Right kidney (tissue), 1 donor: ENCODE measurements around the gene SF3A2.

Source experiments
- DNase-seq: peaks from one replicate; pipeline ENCODE4 v3.0.0-alpha.2; 2016

SF3A2 gene

GRCh38 chr19:2240881-2241760, 4.5 kb downstream of the SF3A2 start:
- no peak for DNase-seq

GRCh38 chr19:2242092-2242537, 5.5 kb downstream of the SF3A2 start:
- DNase-seq = no peak

- DNase-seq = no peak
These were observed 6.2 kb downstream of the SF3A2 start for GRCh38 chr19:2242816-2243215.

- DNase-seq = no peak
These were observed 6.9 kb downstream of the SF3A2 start for GRCh38 chr19:2243274-2244124.

- no peak for DNase-seq
These were observed 7.4 kb downstream of the SF3A2 start for GRCh38 chr19:2244125-2244411.

GRCh38 chr19:2244486-2244885, 7.9 kb downstream of the SF3A2 start:
- no peak for DNase-seq

GRCh38 chr19:2245273-2245672, 8.6 kb downstream of the SF3A2 start:
- DNase-seq = no peak

- DNase-seq = no peak
These were observed 9.5 kb downstream of the SF3A2 start for GRCh38 chr19:2246014-2246620.

- DNase-seq = no peak
These were observed 10.3 kb downstream of the SF3A2 start for GRCh38 chr19:2246801-2247361.

- DNase-seq = no peak
These were observed 10.9 kb downstream of the SF3A2 start for GRCh38 chr19:2247433-2248101.

GRCh38 chr19:2248136-2249009, 11.7 kb downstream of the SF3A2 start:
- DNase-seq = no peak

- no peak for DNase-seq
These were observed 12.6 kb downstream of the SF3A2 start, which contains the start of gene AMH for GRCh38 chr19:2249010-2249866. TSS of gene AMH (plus strand) at chr19:2249323. CDS start at chr19:2249333, 10 bp downstream.

GRCh38 chr19:2249880-2250765, 13.5 kb downstream of the SF3A2 start:
- peak; percentile 37 for DNase-seq

- DNase-seq = no peak
These were observed 14.1 kb downstream of the SF3A2 start for GRCh38 chr19:2250766-2251105.

- DNase-seq = peak; percentile 79
These were observed 14.8 kb downstream of the SF3A2 start for GRCh38 chr19:2251106-2252054.

GRCh38 chr19:2252055-2252796, 15.6 kb downstream of the SF3A2 start:
- peak; percentile 67 for DNase-seq

- DNase-seq = no peak
These were observed 16.1 kb downstream of the SF3A2 start for GRCh38 chr19:2252797-2253105.
